Lower leg skin (tissue), 4 donors: ENCODE data around the gene DDX49. TPM values are rescaled to one million over a fixed set of nuclear protein-coding genes. Genes with fewer than 3 reads are reported as not detected.
"Not testable (repeated sequence)": the region's sequence is repeated elsewhere in the genome, so short reads cannot be mapped to it uniquely, and the experiment has no call there.

ENCODE experiments used
- DNase-seq, 2 donors: peaks; one replicate each; pipeline ENCODE4 v3.0.0-alpha.2; 2019; ENCODE audit warnings: low spot score in 2 of 2
- H3K4me3 ChIP-seq: fragments of 200-600 bp; sonication (generic); 2 replicates; pipeline ENCODE4 v1.5.1; 2017; ENCODE audit warnings: mild to moderate bottlenecking, low read depth; ENCODE audit not compliant: poor library complexity, severe bottlenecking
- POLR2A ChIP-seq, 2 donors: fragments of 450-650 bp; IDR thresholded peaks; one replicate each; pipeline ENCODE4 v1.6.1; 2016 to 2017; ENCODE audit warnings: antibody characterized with exemption in 2 of 2, mild to moderate bottlenecking in 1 of 2, moderate library complexity in 1 of 2
- WGBS, 2 donors: methylation state at CpG; one replicate each; pipeline ENCODE4 v1.1.5; 2018; 5-methylcytosine and 5-hydroxymethylcytosine counted together
- intact Hi-C: fragments of 100-400 bp; cut with DNase I; formaldehyde crosslinking; loops from one replicate; pipeline ENCODE4 v1.15.0; 2023; ENCODE audit warnings: low total_unique reads
- total RNA-seq, 4 donors: library from RNA; depleted of rRNA; stranded (reverse); fragments of >200 nt; gene quantifications; one replicate each; pipeline ENCODE4 v1.1.0, GENCODE V29; 2016
- TF ChIP-seq, protein P1 (sequence below), 3 donors: fragments of 450-650 bp; IDR thresholded peaks; one replicate each; pipeline ENCODE4 v1.5.1; 2016; ENCODE audit warnings: antibody characterized with exemption in 3 of 3, mild to moderate bottlenecking in 3 of 3, moderate library complexity in 2 of 3

Gene DDX49
- total RNA-seq, 4 donors from 2014 or later = 50.0 to 87.7 (median 65.5) TPM

DNA sequence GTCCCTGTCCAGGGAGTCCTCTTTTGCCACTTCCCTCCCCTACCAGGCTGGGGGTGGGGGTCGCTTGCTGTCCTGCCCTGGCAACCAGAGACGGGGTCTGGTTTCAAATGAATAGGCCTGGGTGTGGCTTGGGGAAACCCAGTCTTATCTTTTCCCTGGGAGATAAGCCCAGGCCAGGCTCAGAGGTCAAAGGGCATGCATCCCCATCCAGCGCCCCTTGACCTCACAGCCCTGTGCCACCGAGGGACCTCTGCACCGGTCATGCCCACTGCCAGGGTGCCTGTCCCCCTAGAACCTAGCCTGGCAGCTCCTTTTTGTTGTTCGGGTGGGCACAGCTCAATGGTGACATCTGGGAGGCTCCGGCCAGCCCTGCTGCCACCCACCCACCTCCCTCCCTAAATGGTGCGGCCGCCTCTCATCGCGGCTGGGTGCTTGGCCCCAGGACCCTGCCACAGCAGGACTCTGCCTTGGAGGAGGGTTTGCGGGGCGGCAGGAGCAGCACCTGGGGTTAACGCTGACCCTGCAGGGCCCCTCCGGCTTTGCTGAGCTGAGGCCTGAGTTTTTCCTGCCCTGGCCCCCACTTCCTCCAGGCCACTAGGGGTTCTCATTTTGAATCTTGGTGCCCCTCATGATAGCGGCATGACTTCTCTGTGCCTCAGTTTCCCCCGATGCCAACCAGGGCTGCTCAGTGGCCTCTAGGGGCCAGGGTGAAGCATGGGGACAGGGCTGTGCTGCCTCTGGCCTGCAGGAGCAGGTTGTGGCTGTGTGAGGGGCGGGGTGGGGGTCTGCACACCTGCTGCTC lies 20.7 kb upstream of the DDX49 start:
- intact Hi-C loops = no loop called here
- no peak for DNase-seq
- no peak overlapping the region for H3K4me3 ChIP-seq
- 75 to 81% methylated on average over 16 to 18 of the region's 18 CpGs for WGBS, 2 donors
- TF ChIP-seq POLR2A (IDR thresholded peaks at IDR 0.05) = no peak
- TF ChIP-seq, protein P1, sequence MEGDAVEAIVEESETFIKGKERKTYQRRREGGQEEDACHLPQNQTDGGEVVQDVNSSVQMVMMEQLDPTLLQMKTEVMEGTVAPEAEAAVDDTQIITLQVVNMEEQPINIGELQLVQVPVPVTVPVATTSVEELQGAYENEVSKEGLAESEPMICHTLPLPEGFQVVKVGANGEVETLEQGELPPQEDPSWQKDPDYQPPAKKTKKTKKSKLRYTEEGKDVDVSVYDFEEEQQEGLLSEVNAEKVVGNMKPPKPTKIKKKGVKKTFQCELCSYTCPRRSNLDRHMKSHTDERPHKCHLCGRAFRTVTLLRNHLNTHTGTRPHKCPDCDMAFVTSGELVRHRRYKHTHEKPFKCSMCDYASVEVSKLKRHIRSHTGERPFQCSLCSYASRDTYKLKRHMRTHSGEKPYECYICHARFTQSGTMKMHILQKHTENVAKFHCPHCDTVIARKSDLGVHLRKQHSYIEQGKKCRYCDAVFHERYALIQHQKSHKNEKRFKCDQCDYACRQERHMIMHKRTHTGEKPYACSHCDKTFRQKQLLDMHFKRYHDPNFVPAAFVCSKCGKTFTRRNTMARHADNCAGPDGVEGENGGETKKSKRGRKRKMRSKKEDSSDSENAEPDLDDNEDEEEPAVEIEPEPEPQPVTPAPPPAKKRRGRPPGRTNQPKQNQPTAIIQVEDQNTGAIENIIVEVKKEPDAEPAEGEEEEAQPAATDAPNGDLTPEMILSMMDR (IDR thresholded peaks at IDR 0.05) = no peak

DNA sequence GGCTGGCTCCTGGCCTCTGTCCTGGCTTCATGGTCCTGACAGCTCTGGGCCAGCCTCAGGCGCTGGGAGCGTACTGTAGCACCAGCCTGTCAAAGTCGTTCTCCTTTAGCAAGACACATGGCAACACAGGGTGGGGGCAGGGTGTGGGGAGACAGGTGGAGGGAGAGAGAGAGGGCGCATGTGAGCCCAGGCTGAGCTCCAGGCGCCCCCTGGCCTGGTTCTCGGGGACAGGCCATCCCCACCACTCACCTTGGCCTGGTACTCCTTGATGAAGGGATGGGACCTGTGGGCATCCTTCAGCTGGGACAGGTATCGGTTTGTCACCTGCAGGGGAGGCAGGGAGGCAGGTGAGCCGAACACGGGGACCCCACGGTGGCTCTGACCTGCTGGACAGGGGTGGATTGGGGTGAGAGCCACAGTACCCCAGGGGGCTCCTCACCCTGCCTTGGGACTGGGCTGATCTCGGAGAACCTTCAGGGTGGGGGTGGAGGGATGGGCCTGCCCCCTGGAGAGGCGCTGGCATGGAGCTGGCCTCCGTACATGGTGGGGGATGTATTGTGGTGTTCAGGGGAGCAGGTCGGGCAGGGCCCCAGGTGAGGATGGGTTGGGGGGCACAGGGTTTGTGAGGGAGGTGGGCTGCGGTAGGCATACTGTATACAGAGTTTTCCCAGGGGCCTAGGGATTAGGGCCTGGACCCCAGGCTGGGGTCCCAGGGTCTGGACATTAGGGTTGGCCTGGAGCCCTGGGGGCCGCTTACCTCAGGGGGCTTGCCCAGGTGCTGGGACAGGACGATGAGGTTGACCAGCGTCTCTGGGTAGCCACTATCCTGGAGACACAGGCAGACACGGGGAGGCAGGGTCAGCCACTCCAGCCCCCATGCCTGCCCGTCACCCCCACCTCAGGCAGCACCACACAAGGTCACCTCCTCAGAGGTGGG lies 19.6 kb upstream of the DDX49 start:
- intact Hi-C loops = no loop called here
- 82 to 87% methylated on average over 18 to 20 of the region's 20 CpGs for WGBS, 2 donors
- TF ChIP-seq POLR2A (IDR thresholded peaks at IDR 0.05) = no peak
- TF ChIP-seq, protein P1 (IDR thresholded peaks at IDR 0.05) = no peak

GRCh38 chr19:18900700-18901481 lies 18.6 kb upstream of the DDX49 start:
- 85 to 91% methylated on average over 15 to 16 of the region's 17 CpGs for WGBS, 2 donors
- DNase-seq = no peak
- H3K4me3 ChIP-seq = no peak overlapping the region
- intact Hi-C loops = no loop called here
- TF ChIP-seq POLR2A (IDR thresholded peaks at IDR 0.05) = no peak
- TF ChIP-seq, protein P1 (IDR thresholded peaks at IDR 0.05) = no peak

More for the DNA sequence above, 19.6 kb upstream of the DDX49 start:
- no peak for DNase-seq
- H3K4me3 ChIP-seq = no peak overlapping the region

DNA sequence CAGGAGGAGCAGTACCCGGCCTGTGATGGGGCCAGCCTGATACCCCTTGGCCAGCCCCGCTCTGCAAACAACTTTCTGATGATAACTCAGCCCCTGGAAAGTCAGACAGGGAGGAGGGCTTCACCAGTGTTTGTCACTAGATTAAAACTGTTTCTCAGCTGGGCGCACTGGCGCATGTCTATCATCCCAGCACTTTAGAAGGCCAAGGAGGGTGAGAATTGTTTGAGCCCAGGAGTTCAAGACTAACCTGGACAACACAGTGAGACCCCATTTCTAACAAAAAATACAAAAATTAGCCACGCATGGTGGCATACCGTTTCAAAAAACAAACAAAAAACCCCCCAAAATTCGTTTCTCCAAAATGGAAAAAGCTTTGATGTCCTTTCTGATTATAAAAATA lies 18.0 kb upstream of the DDX49 start:
- 95 to 96% methylated on average over 7 of the region's 7 CpGs for WGBS, 2 donors
- H3K4me3 ChIP-seq = no peak overlapping the region
- intact Hi-C loops = no loop called here
- TF ChIP-seq, protein P1 (IDR thresholded peaks at IDR 0.05) = no peak
- no peak for TF ChIP-seq POLR2A (IDR thresholded peaks at IDR 0.05)
- no peak for DNase-seq

DNA sequence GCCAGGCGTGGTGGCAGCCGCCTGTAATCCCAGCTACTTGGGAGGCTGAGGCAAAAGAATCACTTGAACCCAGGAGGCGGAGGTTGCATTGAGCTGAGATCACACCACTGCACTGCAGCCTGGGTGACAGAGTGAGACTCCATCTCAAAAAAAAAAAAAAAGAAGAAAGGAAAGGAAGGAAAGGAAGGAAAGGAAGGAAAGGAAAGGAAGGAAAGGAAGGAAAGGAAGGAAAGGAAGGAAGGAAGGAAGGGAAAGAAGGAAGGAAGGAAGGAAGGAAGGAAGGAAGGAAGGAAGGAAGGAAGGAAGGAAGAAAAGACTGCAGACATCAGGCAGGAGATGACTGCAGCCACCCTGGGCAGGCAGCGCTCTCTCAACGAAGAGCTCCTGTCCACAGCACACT lies 17.0 kb upstream of the DDX49 start:
- 89 to 93% methylated on average over 5 of the region's 5 CpGs for WGBS, 2 donors
- H3K4me3 ChIP-seq, DNase-seq, intact Hi-C loops: not testable (repeated sequence)
